HG03097 (cell line): ENCODE results near the gene MYEF2.
A peak's percentile ranks its signal among the peaks of the same experiment; 100 is the strongest.

Source experiments
- ATAC-seq: cut with Tn5 transposase; IDR thresholded peaks from one replicate; pipeline ENCODE4 v1.9.1; 2021; ENCODE audit not compliant: unreplicated experiment, low FRiP score

Gene MYEF2

GRCh38 chr15:48177766-48178647, at the start of gene MYEF2:
Gene MYEF2, minus strand, starts transcription at chr15:48178295. Its CDS starts 58 bp downstream, at chr15:48178237.
- ATAC-seq = peak; percentile 52

GRCh38 chr15:48225771-48226170, 47.7 kb upstream of the MYEF2 start:
- no peak for ATAC-seq

- no peak for ATAC-seq
These were observed 44.5 kb upstream of the MYEF2 start for GRCh38 chr15:48222627-48223026.

GRCh38 chr15:48221885-48222284, 43.8 kb upstream of the MYEF2 start:
- no peak for ATAC-seq

- ATAC-seq = no peak
These were observed 43.2 kb upstream of the MYEF2 start for GRCh38 chr15:48221261-48221660.

- ATAC-seq = no peak
These were observed 27.9 kb upstream of the MYEF2 start, which contains the start of gene SLC12A1 for GRCh38 chr15:48205981-48206380. Gene SLC12A1, plus strand, starts transcription at chr15:48206302. Its CDS starts 1,418 bp downstream, at chr15:48207720.

GRCh38 chr15:48202068-48202467, 24.0 kb upstream of the MYEF2 start:
- ATAC-seq = no peak

GRCh38 chr15:48191574-48192225, 13.6 kb upstream of the MYEF2 start, which contains the start of gene CTXN2:
Gene CTXN2, plus strand, starts transcription at chr15:48191665. Its CDS starts 9,636 bp downstream, at chr15:48201301.
- ATAC-seq = no peak

- no peak for ATAC-seq
These were observed 13.0 kb upstream of the MYEF2 start for GRCh38 chr15:48190932-48191573.

GRCh38 chr15:48186271-48186670, 8.2 kb upstream of the MYEF2 start:
- no peak for ATAC-seq

GRCh38 chr15:48185529-48185928, 7.4 kb upstream of the MYEF2 start:
- ATAC-seq = no peak

GRCh38 chr15:48182749-48183148, 4.7 kb upstream of the MYEF2 start:
- ATAC-seq = no peak

- no peak for ATAC-seq
These were observed 495 bp upstream of the MYEF2 start for GRCh38 chr15:48178648-48178931.

GRCh38 chr15:48177383-48177765, 721 bp downstream of the MYEF2 start:
- peak; percentile 41 for ATAC-seq

- peak; percentile 51 for ATAC-seq
These were observed 1.1 kb downstream of the MYEF2 start for GRCh38 chr15:48176957-48177356.

GRCh38 chr15:48176112-48176511, 2.0 kb downstream of the MYEF2 start:
- ATAC-seq = no peak

GRCh38 chr15:48175126-48175525, 3.0 kb downstream of the MYEF2 start:
- ATAC-seq = no peak

- ATAC-seq = no peak
These were observed 7.1 kb downstream of the MYEF2 start for GRCh38 chr15:48170981-48171380.

GRCh38 chr15:48168616-48169015, 9.5 kb downstream of the MYEF2 start:
- ATAC-seq = no peak

- no peak for ATAC-seq
These were observed 24.6 kb downstream of the MYEF2 start for GRCh38 chr15:48153526-48153925.

- ATAC-seq = no peak
These were observed 28.2 kb downstream of the MYEF2 start for GRCh38 chr15:48149858-48150257.
